Coronary artery (tissue), 2 donors: ENCODE data around the gene LIMS2.

Source experiments
- DNase-seq: peaks from one replicate; pipeline ENCODE4 v3.0.0-alpha.2; 2017; ENCODE audit warnings: low spot score
- H3K27ac ChIP-seq, 2 donors: fragments of 200-600 bp; sonication (generic); one replicate each; pipeline ENCODE4 v1.5.1; 2016 to 2019
- H3K4me3 ChIP-seq: fragments of 200-600 bp; sonication (generic); 2 replicates; pipeline ENCODE4 v1.5.1; 2016; ENCODE audit warnings: mild to moderate bottlenecking, moderate library complexity
- TF ChIP-seq, protein P1 (sequence below): fragments of 200-600 bp; sonication (generic); IDR thresholded peaks from one replicate; pipeline ENCODE4 v1.5.1; 2019; ENCODE audit warnings: antibody characterized with exemption

LIMS2 gene

DNA sequence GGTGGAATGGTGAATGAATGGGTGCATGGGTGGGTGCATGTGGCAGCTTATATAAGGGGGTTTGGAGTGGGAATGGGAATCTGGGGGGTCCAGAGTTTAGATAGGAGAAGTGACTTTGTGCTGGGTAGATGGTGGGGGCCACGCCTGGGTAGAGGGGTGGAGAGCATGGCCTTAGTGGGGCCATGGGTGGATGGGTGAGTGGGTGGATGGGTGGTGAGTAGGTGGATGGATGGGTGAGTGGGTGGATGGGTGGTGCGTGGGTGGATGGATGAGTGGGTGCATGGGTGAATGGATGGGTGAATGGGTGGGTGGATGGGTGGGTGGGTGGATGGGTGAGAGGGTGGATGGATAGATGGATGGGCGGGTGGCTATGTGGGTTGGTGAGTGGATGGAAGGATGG is 86.0 kb downstream of the LIMS2 start:
- DNase-seq = peak; percentile 17
- H3K4me3 ChIP-seq = no peak overlapping the region
- H3K27ac ChIP-seq = no peak overlapping the region
- TF ChIP-seq, protein P1, sequence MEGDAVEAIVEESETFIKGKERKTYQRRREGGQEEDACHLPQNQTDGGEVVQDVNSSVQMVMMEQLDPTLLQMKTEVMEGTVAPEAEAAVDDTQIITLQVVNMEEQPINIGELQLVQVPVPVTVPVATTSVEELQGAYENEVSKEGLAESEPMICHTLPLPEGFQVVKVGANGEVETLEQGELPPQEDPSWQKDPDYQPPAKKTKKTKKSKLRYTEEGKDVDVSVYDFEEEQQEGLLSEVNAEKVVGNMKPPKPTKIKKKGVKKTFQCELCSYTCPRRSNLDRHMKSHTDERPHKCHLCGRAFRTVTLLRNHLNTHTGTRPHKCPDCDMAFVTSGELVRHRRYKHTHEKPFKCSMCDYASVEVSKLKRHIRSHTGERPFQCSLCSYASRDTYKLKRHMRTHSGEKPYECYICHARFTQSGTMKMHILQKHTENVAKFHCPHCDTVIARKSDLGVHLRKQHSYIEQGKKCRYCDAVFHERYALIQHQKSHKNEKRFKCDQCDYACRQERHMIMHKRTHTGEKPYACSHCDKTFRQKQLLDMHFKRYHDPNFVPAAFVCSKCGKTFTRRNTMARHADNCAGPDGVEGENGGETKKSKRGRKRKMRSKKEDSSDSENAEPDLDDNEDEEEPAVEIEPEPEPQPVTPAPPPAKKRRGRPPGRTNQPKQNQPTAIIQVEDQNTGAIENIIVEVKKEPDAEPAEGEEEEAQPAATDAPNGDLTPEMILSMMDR = no peak
